HAP-1 (cell line): ENCODE measurements around the gene CDC42EP3.

Experiments
- DNase-seq, 2 experiments: peaks; one replicate each; pipeline ENCODE4 v3.0.0-alpha.2; 2016 to 2020; ENCODE audit warnings: low spot score in 2 of 2
- H3K27me3 ChIP-seq: fragments of 250-450 bp; sonication (Bioruptor Pico); 2 replicates; pipeline ENCODE4 v1.5.1; 2020; ENCODE audit warnings: low read depth, mild to moderate bottlenecking, moderate library complexity
- H3K36me3 ChIP-seq: fragments of 250-450 bp; sonication (Bioruptor Pico); replicated peaks from 2 replicates; pipeline ENCODE4 v1.5.1; 2020; ENCODE audit warnings: mild to moderate bottlenecking
- H3K4me1 ChIP-seq: fragments of 250-450 bp; sonication (Bioruptor Pico); 2 replicates; pipeline ENCODE4 v1.5.1; 2020; ENCODE audit warnings: mild to moderate bottlenecking
- H3K4me3 ChIP-seq: fragments of 250-450 bp; sonication (Bioruptor Pico); 2 replicates; pipeline ENCODE4 v1.5.1; 2020; ENCODE audit warnings: mild to moderate bottlenecking, moderate library complexity
- H3K9me3 ChIP-seq: fragments of 250-450 bp; sonication (Bioruptor Pico); 2 replicates; pipeline ENCODE4 v1.5.1; 2020; ENCODE audit warnings: mild to moderate bottlenecking, moderate library complexity
- in situ Hi-C: fragments of 300-500 bp; cut with MboI; formaldehyde crosslinking; loops from 3 replicates; pipeline ENCODE4 v1.14.3; 2020; ENCODE audit warnings: low sequenced_read_pairs, inconsistent platforms, mixed read lengths

Gene CDC42EP3

GRCh38 chr2:37695336-37695735 lies 23.9 kb upstream of the CDC42EP3 start:
- no peaks in the 10 kb centered on the region for H3K9me3 ChIP-seq
- H3K36me3 ChIP-seq: no peaks in the 10 kb centered on the region
- H3K4me1 ChIP-seq: peaks cover 10% of the 10 kb centered on the region
- no peaks in the 10 kb centered on the region for H3K27me3 ChIP-seq
- no peak for DNase-seq
- H3K4me3 ChIP-seq: no peak overlapping the region
- in situ Hi-C loops: no loop called here

GRCh38 chr2:37692711-37693110 lies 21.3 kb upstream of the CDC42EP3 start:
- H3K27me3 ChIP-seq: no peaks in the 10 kb centered on the region
- H3K9me3 ChIP-seq: no peaks in the 10 kb centered on the region
- peaks cover 19% of the 10 kb centered on the region for H3K4me1 ChIP-seq
- no peak overlapping the region for H3K4me3 ChIP-seq
- H3K36me3 ChIP-seq: no peaks in the 10 kb centered on the region
- in situ Hi-C loops: no loop called here
- DNase-seq: no peak

- in situ Hi-C loops: no loop called here
- Histone ChIP-seq H3K27me3 (no peaks in the 10 kb centered on the region), H3K4me3 (no peak overlapping the region), H3K36me3 (no peaks in the 10 kb centered on the region), H3K4me1 (peaks cover 19% of the 10 kb centered on the region), H3K9me3 (no peaks in the 10 kb centered on the region)
- DNase-seq: peak in 1 of 2 experiments; percentile 37
Measured at GRCh38 chr2:37689751-37690150, 18.3 kb upstream of the CDC42EP3 start.

GRCh38 chr2:37688771-37689468 lies 17.5 kb upstream of the CDC42EP3 start:
- Histone ChIP-seq H3K4me3 (no peak overlapping the region), H3K9me3 (no peaks in the 10 kb centered on the region), H3K27me3 (no peaks in the 10 kb centered on the region), H3K36me3 (no peaks in the 10 kb centered on the region), H3K4me1 (peaks cover 18% of the 10 kb centered on the region)
- in situ Hi-C loops: no loop called here
- peak in 1 of 2 experiments; percentile 26 for DNase-seq

GRCh38 chr2:37686792-37687526 lies 15.5 kb upstream of the CDC42EP3 start:
- Histone ChIP-seq H3K27me3 (no peaks in the 10 kb centered on the region), H3K4me3 (no peak overlapping the region), H3K9me3 (no peaks in the 10 kb centered on the region), H3K4me1 (peaks cover 10% of the 10 kb centered on the region), H3K36me3 (no peaks in the 10 kb centered on the region)
- in situ Hi-C loops: no loop called here
- no peak for DNase-seq

GRCh38 chr2:37684809-37685208 lies 13.4 kb upstream of the CDC42EP3 start:
- DNase-seq: no peak
- H3K4me3 ChIP-seq: no peak overlapping the region
- in situ Hi-C loops: no loop called here

GRCh38 chr2:37683921-37684780 lies 12.7 kb upstream of the CDC42EP3 start:
- Histone ChIP-seq H3K36me3 (no peaks in the 10 kb centered on the region), H3K27me3 (no peaks in the 10 kb centered on the region), H3K9me3 (no peaks in the 10 kb centered on the region), H3K4me1 (peaks cover 5% of the 10 kb centered on the region), H3K4me3 (no peak overlapping the region)
- no peak for DNase-seq
- in situ Hi-C loops: no loop called here

More at GRCh38 chr2:37684809-37685208, 13.4 kb upstream of the CDC42EP3 start:
- Histone ChIP-seq H3K4me1 (peaks cover 10% of the 10 kb centered on the region), H3K27me3 (no peaks in the 10 kb centered on the region), H3K9me3 (no peaks in the 10 kb centered on the region), H3K36me3 (no peaks in the 10 kb centered on the region)

GRCh38 chr2:37683241-37683640 lies 11.8 kb upstream of the CDC42EP3 start:
- Histone ChIP-seq H3K9me3 (no peaks in the 10 kb centered on the region), H3K4me3 (no peak overlapping the region), H3K4me1 (peaks cover 2% of the 10 kb centered on the region; the same call in 1 of the 2 replicates), H3K36me3 (no peaks in the 10 kb centered on the region), H3K27me3 (no peaks in the 10 kb centered on the region)
- DNase-seq: no peak
- in situ Hi-C loops: no loop called here

- H3K9me3 ChIP-seq: no peaks in the 10 kb centered on the region
- H3K4me3 ChIP-seq: no peak overlapping the region
- H3K36me3 ChIP-seq: no peaks in the 10 kb centered on the region
- no peaks in the 10 kb centered on the region for H3K27me3 ChIP-seq
- peaks cover 3% of the 10 kb centered on the region; the same call in 1 of the 2 replicates for H3K4me1 ChIP-seq
- no peak for DNase-seq
- in situ Hi-C loops: no loop called here
Measured at GRCh38 chr2:37682473-37682872, 11.0 kb upstream of the CDC42EP3 start.

- H3K4me3 ChIP-seq: no peak overlapping the region
- no peaks in the 10 kb centered on the region for H3K27me3 ChIP-seq
- no peak for DNase-seq
- no peaks in the 10 kb centered on the region for H3K9me3 ChIP-seq
- peaks cover 8% of the 10 kb centered on the region for H3K4me1 ChIP-seq
- H3K36me3 ChIP-seq: no peaks in the 10 kb centered on the region
- in situ Hi-C loops: no loop called here
Measured at GRCh38 chr2:37681587-37681986, 10.1 kb upstream of the CDC42EP3 start.

GRCh38 chr2:37679072-37679695 lies 7.7 kb upstream of the CDC42EP3 start:
- Histone ChIP-seq H3K4me1 (peaks cover 29% of the 10 kb centered on the region), H3K9me3 (no peaks in the 10 kb centered on the region), H3K4me3 (no peak overlapping the region), H3K36me3 (no peaks in the 10 kb centered on the region), H3K27me3 (no peaks in the 10 kb centered on the region)
- DNase-seq: no peak
- in situ Hi-C loops: no loop called here

GRCh38 chr2:37676274-37676673 lies 4.8 kb upstream of the CDC42EP3 start:
- DNase-seq: peak; percentile 37 to 99
- Histone ChIP-seq H3K36me3 (no peaks in the 10 kb centered on the region), H3K4me3 (no peak overlapping the region), H3K9me3 (no peaks in the 10 kb centered on the region), H3K27me3 (no peaks in the 10 kb centered on the region), H3K4me1 (peaks cover 36% of the 10 kb centered on the region)
- in situ Hi-C loops: no loop called here

GRCh38 chr2:37674946-37675345 lies 3.5 kb upstream of the CDC42EP3 start:
- no peaks in the 10 kb centered on the region for H3K27me3 ChIP-seq
- in situ Hi-C loops: no loop called here
- H3K9me3 ChIP-seq: no peaks in the 10 kb centered on the region
- no peak overlapping the region for H3K4me3 ChIP-seq
- peaks cover 36% of the 10 kb centered on the region for H3K4me1 ChIP-seq
- no peaks in the 10 kb centered on the region for H3K36me3 ChIP-seq
- no peak for DNase-seq
